ENCODE results near the gene KSR2.

The KSR2 gene

DNA sequence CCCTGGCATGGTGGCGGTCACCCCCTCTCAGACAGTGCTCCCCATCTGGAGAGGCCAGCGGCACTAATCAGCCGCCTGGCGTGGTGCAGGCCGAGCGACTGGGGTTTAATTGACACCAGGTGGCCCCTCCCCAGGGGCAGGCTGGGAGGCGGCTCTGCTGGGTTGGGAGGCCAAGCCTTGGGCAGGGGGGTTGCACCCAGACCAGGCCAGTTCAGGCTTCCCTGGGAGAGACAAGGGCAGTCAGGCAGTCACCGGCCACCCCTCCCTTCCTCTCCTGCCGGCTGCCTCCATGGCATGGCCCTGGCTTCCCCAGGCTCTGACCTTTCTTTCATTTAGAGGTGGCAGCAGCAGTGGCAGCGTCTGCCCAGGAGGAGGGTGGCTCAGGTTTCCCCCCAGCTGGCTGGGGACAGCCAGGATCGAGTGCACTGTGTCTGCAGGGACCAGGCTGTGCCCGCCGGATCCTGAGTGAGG is 529.2 kb downstream of the KSR2 start:
- no peak for DNase-seq (ENCODE audit: low read depth)
- H3K4me3 ChIP-seq (ENCODE audit: control insufficient read depth, low read depth, low read length): no peak overlapping the region
- TF ChIP-seq, protein P1, sequence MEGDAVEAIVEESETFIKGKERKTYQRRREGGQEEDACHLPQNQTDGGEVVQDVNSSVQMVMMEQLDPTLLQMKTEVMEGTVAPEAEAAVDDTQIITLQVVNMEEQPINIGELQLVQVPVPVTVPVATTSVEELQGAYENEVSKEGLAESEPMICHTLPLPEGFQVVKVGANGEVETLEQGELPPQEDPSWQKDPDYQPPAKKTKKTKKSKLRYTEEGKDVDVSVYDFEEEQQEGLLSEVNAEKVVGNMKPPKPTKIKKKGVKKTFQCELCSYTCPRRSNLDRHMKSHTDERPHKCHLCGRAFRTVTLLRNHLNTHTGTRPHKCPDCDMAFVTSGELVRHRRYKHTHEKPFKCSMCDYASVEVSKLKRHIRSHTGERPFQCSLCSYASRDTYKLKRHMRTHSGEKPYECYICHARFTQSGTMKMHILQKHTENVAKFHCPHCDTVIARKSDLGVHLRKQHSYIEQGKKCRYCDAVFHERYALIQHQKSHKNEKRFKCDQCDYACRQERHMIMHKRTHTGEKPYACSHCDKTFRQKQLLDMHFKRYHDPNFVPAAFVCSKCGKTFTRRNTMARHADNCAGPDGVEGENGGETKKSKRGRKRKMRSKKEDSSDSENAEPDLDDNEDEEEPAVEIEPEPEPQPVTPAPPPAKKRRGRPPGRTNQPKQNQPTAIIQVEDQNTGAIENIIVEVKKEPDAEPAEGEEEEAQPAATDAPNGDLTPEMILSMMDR (IDR thresholded peaks at IDR 0.05; ENCODE audit: control insufficient read depth, insufficient read depth, low read depth, low read length, missing control alignments): no peak

DNA sequence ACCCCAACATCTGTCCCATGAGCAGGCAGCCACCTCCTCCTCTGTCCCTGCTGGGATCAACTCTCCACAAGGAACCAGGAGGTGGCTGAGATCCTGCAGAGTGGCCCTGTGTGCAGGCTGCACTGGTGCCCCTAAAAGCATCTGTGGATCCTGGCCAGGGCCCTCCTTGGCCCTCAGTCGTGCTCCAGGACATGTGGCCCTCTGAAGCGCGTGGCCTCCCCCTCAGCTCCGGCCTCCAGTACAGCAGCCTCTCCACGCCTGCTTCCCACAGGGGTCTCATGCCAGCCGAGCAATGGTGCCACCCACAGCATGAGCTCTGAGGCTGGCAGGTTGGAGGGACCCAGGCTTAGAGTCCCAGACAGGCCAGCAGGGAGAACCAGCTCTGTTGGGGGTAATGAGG is 530.0 kb downstream of the KSR2 start:
- no peak overlapping the region for H3K4me3 ChIP-seq (ENCODE audit: control insufficient read depth, low read depth, low read length)
- DNase-seq (ENCODE audit: low read depth): no peak
- TF ChIP-seq, protein P1 (IDR thresholded peaks at IDR 0.05; ENCODE audit: control insufficient read depth, insufficient read depth, low read depth, low read length, missing control alignments): no peak

DNA sequence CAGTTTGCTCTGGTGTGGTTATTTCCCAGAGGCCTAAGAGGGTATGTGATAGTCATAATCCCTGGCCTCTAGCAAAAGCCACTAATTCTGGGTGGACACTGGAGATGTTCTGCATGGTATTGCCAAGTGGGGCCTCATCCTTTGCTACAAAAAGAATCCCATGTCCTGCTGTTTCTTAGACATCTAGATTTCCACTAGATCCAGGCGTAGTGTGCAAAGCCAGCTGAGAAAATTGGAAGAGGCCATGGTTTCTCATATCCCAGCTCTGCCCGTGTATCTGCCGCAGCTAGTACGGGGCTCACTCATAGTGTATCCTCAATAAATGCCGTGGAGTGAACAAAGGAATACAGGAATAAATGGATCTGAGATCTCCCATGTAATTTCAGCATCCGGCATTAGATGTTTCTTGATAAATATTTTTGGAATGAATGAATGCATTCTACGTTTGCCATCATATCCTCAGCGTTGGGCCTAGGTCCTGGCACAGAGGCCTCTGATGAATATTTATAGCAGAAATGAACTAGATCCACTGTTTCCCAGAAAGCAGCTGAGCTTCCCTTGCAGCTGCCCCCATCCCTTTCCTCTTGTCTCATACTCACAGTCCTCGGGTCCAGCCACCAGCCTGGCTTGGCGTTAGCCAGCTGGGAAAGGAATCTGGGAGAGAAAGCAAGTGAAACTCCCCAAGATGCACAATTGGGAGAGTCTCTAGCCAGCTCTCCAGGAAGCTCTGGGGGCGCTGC is 531.1 kb downstream of the KSR2 start:
- TF ChIP-seq, protein P1 (IDR thresholded peaks at IDR 0.05; ENCODE audit: control insufficient read depth, insufficient read depth, low read depth, low read length, missing control alignments): no peak

DNA sequence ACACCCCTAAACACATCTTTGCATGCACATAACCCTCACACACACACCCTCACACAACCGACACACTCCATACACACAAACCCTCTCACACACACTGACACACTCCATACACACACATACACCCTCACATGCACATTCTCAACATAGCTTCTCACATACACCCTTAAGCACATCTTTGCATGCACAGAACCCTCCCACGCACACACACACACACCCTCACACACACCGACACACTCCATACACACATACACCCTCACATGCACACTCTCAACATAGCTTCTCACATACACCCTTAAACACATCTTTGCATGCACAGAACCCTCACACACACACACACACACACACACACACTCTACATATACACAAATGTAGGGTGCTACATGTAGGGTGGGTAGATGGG is 534.9 kb downstream of the KSR2 start:
- TF ChIP-seq, protein P1 (IDR thresholded peaks at IDR 0.05; ENCODE audit: control insufficient read depth, insufficient read depth, low read depth, low read length, missing control alignments): no peak
- H3K4me3 ChIP-seq (ENCODE audit: control insufficient read depth, low read depth, low read length): no peak overlapping the region
- no peak for DNase-seq (ENCODE audit: low read depth)

More for the DNA sequence above, 531.1 kb downstream of the KSR2 start:
- H3K4me3 ChIP-seq (ENCODE audit: control insufficient read depth, low read depth, low read length): no peak overlapping the region
- no peak for DNase-seq (ENCODE audit: low read depth)

DNA sequence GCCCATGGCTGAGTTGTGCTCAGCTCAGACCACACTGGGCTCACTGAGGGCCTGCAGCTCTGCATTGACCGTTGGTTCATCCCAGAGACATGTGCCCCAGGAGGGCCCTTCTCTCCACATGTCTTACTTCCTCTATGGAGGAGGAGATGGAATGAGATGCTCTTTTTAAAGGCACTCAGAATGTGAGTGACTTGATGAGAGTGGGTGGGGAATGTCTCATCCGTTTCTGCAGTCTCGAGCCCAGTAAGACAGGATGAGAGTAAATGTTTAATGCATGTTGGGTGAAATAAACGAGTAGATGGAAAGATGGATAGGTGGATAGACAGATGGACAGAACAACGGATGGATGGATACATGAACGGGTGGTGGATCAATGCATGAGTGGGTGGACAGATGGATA is 538.5 kb downstream of the KSR2 start:
- TF ChIP-seq, protein P1 (IDR thresholded peaks at IDR 0.05; ENCODE audit: control insufficient read depth, insufficient read depth, low read depth, low read length, missing control alignments): no peak
- no peak overlapping the region for H3K4me3 ChIP-seq (ENCODE audit: control insufficient read depth, low read depth, low read length)

DNA sequence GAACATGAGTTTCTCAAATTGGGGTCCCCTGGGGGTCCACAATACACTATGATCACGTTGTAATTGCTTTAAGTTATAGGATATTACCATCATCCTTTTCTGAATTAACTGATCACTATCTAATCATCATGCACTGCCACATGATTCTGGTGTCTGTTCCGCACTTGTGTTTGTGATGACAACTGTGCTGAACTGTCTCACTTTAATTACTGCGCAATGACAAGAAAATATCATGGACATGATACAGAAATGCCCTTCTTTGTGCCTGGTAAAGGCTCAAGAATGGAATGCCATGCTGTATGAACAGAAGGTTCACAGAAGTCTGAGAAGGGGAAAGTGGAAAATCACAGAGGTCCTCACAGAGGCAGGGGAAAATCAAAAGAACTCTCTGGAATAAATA is 541.6 kb downstream of the KSR2 start:
- no peak for DNase-seq (ENCODE audit: low read depth)
- TF ChIP-seq, protein P1 (IDR thresholded peaks at IDR 0.05; ENCODE audit: control insufficient read depth, insufficient read depth, low read depth, low read length, missing control alignments): no peak
- no peak overlapping the region for H3K4me3 ChIP-seq (ENCODE audit: control insufficient read depth, low read depth, low read length)

More for the DNA sequence above, 538.5 kb downstream of the KSR2 start:
- no peak for DNase-seq (ENCODE audit: low read depth)
